Stomach (tissue), 4 donors: ENCODE results near the gene GREM1.

ENCODE experiments used
- CTCF ChIP-seq, 7 experiments: fragments of 450-650 bp in 4 of 7; fragments of 200-600 bp in 3 of 7; sonication (generic) in 3 of 7; IDR thresholded peaks; one replicate each; pipeline ENCODE4 v1.5.1; 2016 to 2019; ENCODE audit warnings: antibody characterized with exemption in 7 of 7, control low read depth in 2 of 7, mild to moderate bottlenecking in 1 of 7
- EP300 ChIP-seq: sonication (generic); formaldehyde crosslinking; IDR thresholded peaks from one replicate; pipeline ENCODE4 v1.6.1; 2017; ENCODE audit warnings: antibody characterized with exemption
- POLR2A ChIP-seq, 4 donors: fragments of 450-650 bp; IDR thresholded peaks; one replicate each; pipeline ENCODE4 v1.6.1; 2016; ENCODE audit warnings: antibody characterized with exemption in 4 of 4, control low read depth in 2 of 4, mild to moderate bottlenecking in 1 of 4, moderate library complexity in 1 of 4
- POLR2AphosphoS5 ChIP-seq, 3 donors: sonication (generic); formaldehyde crosslinking; IDR thresholded peaks; one replicate each; pipeline ENCODE4 v1.6.1; 2016; ENCODE audit warnings: antibody characterized with exemption in 3 of 3

- TF ChIP-seq CTCF (IDR thresholded peaks at IDR 0.05) = no peak
- TF ChIP-seq POLR2A (IDR thresholded peaks at IDR 0.05) = no peak
- no peak for TF ChIP-seq POLR2AphosphoS5 (IDR thresholded peaks at IDR 0.05)
- no peak for TF ChIP-seq EP300
Observed at GRCh38 chr15:32765236-32765635, 47.4 kb downstream of the GREM1 start.
